Measurements from ENCODE around the gene ADAP1.
"Not testable (repeated sequence)": the region's sequence is repeated elsewhere in the genome, so short reads cannot be mapped to it uniquely, and the experiment has no call there.

The ADAP1 gene

DNA sequence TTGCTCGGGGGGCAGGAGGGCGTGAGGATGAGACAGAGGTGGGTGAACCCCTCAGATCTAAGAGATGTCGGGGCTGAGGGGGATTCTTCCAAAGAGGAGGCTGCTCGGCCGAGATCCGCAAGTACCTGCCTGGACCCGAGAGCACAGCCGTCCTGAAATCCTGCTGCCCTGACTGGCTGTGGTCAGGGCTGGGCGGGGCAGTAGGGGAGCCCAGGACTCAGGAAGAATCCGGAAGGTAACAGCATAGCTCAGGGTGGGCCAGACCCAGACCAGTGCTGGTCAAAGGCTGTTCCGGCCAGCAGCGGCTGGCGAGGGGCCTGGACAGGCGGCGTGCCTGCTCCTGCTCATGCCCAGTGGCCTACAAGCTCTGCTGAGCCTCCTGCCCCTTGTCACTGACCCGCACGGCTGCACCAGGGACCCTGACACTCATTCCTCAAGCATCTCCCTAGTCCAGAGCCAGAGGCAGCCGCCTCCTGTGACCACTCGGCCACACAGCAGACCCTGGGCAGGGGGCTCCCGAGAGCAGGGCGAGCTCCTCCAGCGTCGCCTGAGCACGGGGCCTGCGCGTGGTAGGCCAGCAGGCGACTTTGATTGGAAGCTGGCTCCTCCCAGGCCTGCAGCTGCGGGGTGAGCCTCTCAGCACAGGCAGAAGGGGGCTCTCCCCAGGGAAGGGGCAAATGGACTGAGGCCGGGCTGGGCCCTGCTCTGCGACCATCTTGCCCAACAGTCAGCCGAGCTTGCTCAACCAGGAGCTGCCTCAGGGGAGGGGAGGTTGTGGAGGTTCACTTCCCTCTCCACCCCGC lies 3.1 kb upstream of the ADAP1 start:
- no peak for DNase-seq

DNA sequence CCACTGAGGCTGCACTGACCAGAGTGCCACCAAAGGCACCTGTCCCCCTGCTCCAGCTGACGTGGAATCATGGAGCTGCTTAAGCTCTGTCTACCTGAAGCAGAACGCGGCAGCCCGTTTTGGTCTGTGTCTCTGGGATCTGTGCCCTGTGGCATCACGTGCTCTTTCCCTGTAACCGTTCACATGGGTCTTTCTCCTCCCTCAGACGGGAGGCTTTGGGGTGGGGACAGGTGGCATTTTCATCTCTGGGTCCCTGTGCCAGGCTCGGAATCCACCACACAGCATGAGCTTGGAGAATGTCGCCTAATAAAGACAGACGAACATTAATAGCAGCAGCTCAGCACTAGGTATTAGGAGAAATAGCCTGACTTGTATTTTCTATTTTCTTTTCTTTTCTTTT lies 1.6 kb upstream of the ADAP1 start:
- no peak for DNase-seq

DNA sequence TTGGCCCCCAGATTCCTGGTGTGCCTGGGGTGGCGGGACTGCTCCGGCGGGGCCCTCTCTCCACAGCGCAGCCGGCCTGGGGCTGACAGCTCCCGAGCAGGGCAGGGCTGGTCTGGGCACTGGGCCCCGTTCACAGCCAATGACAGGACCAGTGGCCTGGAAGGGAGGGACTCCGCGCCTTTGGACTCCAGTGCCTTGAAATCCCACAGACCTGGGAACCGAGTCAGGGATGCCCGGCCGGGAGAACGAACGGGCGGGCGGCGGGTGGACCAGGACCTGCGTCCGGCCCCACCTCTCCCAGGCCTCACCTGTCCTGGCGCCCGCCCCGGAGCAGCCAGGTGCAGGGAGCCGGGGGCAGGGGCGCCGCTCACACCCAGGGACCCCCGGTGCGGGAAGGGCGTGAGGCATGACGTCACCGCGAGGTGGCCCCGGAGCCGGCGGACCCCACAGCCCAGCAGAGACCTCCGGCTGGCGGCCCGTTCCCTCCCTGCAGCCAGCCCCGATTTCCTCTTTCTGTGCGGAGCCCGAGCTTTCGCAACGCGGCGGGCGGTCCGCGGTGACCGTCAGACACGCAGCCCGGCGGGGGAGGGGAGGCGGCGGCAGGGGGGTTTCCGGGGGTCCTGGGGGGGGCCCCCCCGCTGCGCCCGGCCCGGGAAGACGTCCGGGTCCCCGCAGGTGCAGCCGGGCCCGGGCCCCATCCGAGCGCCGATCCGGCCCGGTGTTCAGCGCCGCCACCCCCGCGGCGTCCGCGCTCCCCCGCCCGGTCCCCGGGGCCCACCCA lies 743 bp downstream of the ADAP1 start:
- DNase-seq = no peak

DNA sequence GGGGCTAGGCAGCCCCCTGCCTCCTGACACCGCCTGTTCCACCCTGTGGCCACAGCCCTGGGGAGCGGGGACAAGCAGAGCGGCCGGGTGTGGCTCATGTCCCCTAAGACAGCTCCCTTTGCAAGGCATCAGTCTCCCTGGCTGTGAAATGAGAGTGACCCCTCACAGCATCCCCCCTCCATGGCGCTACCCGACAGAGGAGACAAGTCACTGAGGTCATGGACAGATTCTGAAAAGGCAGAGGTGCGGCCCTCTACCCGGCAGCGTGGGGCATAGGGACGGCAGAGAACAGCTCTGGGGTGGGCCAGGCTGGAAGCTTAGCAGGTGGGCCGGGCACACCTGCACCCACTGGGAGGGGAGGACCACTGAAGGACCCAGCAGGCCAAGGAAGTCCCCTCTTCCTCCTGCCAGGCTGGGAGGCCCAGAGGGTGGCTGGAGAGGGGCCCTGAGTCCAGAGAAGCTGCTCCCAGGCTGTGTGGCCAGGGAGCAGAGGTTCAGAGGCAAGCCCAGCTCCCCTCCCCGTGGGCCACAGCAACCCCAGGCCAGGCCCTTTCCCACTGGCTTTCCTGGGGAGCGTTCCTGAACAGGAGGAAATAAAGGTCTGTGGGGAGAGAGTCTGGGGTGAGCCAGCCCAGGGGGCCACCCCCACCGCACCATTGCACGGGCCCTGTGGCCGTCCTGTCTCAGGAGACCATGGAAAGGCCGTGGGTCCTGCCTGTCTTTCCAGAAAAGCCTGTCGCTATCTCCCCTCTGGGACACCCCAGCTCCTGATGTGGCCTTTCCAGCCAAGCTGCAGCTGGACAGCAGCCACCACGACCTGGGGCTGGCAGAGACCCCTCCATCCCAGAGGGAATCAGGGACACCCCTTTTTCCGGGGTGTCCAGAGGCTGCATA lies 1.7 kb downstream of the ADAP1 start:
- no peak for DNase-seq

DNA sequence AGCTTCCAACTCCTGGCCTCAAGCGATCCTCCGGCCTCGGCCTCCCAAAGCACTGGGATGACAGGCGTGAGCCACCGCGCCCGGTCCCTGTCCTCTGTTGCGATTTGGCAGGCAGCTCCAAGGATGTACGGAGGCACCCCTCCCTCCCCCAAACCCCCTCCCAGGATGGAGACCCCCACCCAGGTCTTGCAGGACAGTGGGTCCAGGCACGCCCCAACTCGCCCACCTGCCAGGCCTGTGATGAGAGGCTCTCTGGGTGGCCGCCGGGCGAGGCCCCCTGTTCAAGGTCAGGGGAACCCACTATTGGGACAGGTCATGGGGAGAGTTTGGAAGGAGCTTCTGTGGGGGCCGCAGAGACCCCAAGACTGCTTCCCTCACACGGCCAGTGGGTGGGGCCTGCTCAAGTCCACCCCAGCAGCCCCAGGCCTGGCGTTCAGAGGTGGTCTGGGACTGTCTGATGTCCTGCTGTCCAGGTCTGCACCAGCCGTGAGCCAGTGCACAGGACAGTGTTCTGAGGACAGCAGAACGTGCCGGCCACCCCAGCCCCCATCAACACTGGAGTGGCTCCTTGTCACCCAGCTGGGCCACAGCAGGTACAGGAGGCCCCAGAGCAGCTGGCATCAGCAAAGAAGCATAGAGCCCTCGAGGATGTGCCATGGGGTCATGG lies 2.5 kb downstream of the ADAP1 start:
- DNase-seq = no peak

DNA sequence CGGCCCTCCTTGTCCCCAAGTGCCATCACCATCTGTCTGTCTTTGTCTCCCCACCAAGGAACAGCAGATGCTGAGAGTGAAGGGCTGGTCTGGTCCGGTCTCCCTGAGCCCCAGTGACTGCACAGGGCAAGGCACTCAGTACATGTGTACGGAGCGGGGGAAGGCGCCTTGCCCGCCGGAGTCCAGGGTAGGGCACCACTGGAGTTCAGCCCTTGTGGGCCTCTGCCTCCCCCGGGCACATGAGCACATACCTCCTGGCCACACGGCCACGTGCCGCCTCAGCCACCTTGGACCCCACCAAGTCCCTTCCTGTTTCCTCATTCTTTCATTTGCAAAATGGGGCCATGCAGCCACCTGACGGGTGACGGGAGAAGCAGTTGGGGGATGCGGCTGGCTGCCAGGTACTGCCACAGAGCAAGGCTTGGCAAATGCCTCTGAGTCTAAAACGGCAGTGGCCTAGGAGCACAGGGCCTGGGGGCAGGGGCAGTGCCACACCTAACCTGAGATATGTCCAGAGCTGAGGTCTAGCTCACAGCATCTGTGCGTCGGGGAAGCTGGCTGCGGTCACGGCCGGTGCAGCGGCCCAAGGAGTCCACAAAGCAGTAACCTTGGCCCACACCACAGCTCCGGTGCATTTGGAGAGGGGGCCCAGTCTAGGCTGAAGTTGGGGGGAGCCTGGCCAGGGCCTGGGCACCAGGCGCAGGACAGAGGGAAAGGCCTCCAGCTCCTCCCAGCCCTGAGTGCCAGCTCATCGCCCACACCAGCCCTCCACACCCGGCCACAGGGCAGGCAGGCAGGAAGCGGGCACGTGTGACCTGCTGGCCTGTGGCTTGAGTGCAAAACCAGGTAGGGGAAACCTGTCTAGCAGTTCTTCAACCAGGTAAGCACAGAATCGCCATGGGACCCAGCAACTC lies 5.2 kb downstream of the ADAP1 start:
- no peak for DNase-seq

DNA sequence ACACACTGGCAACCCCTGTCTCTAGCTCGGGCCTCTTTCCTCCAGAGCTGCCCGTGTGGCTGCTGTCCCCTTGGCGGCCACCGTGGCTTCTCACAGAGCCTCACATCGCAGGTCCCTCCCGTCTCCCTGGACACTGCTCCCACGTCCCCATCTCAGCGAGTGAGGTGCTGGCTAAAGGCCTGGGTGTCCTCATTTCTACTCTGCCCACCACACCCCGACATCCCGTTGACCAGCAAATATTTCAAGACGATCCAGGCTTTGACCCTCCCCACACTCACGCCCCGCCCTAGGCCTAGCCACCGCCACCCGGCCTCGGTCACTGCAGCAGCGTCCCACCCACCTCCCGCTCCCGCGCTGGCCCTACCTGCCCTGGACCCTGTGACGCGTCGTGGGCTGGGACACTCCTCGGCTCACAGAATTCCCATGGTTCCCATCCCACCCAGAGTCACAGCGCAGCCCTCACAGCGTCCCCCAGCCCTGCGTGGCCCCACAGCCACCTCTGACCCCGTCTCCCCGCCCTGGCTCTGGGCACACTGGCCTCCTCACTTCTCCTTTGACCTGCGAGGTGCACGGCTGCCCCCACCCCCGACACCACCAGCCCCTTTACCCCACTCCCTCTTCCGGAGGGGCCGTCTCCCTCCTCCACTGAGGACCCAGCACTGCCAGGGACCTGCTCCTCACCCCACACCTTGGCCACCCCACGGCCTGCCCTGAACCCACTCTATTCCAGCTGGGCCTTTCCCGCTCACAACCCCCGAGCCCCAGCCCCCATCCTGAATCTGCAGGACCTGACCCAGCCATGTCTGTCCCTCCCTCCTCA lies 6.9 kb downstream of the ADAP1 start:
- DNase-seq = no peak

DNA sequence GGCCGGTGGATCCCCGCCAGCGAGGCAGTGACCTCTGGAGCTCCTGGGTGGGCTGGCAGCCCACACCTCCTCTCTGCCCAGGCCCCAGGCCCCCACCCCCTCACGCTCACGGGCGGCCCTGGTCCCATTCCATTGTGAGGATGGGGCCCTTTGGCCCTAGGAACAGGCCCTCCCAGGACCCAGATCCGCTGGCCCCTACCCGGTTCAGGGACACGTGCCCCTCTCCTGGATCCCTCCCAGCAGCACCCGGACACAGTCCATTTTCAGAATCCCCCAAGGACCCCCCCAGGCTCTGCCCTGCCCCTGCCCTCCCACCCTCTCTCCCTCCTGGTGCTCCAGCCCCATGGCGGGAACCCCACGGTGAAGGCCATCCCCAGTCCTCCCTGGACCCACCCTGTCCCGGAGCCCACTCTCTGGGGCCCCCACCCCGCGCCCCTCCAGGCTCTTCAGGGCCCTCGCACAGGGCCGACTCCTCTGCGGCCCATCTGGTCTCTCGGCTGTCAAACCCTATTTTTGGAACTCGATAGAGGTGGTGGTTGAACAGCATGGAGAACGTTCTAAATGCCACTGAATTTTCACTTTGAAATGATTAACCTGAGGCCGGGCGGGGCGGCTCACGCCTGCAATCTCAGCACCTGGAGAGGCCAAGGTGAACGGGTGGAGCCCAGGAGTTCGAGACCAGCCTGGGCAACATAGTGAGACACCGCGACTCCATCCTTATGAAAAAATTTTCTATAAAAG lies 8.1 kb downstream of the ADAP1 start:
- no peak for DNase-seq

DNA sequence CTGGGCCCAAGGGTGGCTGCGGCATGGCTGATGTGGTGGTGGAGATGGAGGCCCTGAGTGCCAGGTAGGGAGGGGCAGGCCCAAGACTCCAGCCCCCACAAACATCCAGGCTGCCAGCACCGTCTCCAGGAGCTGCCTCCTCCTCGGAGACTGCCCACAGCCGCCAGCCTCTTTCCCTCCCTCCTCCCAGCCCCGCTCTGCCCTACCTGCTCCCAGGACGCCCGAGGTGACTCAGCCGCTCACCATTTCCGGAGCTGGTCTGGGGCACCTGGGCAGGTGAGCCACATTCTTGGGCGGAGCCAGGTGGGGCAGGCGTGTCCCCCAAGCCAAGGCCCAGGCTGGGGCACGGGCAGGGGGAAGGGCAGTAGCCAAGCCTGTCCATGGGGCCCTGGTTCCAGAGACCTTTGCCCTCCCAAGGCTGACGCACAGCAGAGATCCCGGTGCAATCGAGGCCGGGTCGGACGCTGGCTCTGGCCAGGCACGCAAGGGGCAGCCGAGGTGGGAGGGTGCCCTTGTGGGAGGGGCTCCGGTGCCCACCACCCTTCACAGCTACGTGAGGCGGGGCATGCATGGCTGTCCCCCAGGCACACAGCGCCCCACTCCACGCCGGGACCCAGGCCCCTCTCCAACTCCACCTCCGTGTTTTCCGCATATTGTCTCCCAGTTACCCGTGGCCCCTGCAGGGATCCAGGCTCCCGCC lies 8.8 kb downstream of the ADAP1 start:
- peak; percentile 75 for DNase-seq

DNA sequence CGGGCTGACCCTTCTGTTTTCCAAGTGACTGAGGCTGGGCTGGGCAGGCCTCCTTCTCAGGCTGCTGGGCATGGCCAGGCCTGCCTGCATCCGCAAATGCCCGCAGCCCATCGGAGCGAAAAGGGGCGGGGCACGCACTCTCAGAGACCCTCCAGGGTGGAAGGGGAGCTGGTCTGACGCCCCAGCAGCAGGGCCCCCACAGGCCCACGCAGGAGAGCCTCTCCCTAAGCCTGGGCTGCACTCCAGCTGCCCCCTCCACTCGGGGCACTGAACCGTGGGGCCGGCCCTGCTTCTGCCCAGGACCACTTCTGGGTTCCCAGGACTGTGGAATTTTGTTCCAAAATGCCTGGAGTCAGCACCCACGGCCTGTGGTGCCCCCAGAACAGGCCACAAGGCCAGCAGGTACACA lies 9.3 kb downstream of the ADAP1 start:
- peak; percentile 48 for DNase-seq

DNA sequence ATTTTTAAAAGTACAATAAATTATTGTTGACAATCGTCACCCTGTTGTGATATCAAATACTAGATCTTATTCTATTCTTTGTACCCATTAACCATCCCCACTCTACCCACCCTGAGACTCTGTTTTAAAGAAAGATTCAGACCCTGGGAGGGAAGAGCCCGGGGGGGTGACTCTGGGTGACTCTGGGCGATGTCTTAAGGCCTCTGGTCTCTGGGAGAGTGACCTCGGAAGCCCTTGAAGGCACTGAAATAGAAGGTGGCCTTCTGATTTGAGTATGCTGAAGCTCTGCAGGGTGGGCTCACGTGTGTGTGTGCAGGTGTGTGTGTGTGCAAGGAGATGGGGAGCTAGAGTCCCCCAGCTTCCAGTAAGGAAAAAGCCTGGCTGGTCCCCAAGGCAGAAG lies 9.7 kb downstream of the ADAP1 start:
- DNase-seq = no peak

DNA sequence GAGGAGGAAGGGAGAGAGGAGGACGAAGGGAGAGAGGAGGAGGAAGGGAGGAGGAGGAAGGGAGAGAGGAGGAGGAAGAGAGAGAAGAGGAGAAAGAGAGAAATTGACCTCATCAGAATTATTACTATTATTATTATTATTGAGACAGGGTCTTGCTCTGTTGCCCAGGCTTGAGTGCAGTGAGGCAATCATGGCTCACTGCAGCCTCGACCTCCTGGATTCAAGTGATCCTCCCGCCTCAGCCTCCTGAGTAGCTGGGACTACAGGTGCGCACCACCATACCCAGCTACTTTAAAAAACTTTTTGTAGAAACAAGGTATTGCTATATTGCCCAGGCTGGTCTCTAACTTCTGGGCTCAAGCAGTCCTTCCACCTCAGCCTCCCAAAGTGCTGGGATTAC lies 10.7 kb downstream of the ADAP1 start:
- not testable (repeated sequence) for DNase-seq

DNA sequence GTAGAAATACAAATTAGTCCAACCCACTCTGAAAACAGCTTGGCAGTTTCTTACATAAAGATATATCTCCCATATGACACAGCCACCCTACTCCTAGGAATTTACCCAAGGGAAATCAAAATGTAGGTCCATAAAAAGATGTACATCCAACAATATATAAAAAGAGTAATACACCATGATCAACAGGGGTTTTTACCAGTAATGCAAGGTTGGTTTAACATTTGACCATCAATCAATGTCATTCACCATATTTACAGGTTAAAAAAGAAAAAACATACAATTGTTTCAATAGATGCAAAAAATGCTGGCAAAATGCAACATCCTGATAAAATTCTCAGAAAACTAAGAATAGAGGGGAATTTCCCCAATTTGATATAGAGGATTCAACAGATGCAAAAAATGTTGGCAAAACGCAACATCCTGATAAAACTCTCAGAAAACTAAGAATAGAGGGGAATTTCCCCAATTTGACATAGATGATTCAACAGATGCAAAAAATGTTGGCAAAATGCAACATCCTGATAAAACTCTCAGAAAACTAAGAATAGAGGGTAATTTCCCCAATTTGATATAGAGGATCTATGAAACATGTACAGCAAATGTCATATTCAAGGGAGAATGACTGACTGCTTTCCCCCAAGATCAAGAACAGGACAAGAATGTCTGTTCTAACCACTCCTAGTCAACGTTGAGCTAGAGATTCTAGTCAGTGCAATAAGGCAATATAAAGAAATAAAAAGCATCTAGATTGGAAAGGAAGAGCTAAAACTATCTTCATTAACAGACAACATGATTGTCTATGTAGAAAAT lies 13.7 kb downstream of the ADAP1 start:
- DNase-seq = no peak

DNA sequence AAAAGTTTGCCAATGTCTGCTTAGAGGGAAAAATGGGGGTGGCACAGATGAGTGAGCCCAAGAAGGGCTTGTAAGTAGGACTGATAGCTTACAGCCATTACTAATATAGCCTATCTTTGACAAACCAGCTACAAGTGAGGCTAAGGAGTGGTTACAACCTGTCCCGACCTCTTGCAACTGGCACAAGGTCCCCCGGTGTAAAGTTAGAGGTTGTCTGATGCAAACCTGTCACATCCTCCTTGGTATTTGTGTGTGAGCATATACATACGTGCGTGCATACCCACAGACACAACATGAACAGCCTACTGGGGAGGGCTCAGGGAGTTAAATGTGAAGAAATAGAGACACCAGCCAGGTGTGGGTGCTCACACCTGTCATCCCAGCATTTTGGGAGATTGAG lies 14.6 kb downstream of the ADAP1 start:
- DNase-seq = no peak

DNA sequence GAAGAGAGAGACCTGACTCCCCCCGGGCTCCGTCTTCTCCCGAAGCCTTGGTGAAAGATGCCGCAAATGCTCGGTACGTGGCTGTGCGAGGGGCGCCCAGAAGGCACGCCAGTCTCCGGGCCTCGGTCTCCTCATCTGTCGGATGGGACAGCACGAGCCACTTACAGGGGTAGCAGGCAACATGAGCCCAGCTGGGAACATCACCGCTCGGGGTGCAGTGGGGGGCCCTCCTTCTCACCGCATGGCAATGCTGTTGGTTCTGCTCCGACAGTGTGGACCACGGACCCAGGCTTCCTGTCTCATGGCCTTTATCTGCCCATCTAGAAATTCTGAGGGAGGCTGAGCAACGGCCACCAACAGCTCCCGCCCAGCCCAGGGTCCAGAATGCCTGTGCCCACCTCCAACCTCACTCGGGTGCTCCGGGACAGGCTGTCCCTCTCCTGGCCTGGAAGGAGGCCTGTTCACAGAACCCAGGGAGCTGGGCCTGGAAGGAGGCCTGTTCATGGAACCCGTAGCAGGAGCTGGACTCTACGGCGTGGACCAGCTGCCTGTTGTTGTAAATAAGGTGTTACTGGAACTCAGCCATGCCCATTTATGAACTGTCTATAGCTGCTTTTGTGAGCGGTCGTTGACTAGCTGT lies 15.8 kb downstream of the ADAP1 start:
- DNase-seq = no peak

DNA sequence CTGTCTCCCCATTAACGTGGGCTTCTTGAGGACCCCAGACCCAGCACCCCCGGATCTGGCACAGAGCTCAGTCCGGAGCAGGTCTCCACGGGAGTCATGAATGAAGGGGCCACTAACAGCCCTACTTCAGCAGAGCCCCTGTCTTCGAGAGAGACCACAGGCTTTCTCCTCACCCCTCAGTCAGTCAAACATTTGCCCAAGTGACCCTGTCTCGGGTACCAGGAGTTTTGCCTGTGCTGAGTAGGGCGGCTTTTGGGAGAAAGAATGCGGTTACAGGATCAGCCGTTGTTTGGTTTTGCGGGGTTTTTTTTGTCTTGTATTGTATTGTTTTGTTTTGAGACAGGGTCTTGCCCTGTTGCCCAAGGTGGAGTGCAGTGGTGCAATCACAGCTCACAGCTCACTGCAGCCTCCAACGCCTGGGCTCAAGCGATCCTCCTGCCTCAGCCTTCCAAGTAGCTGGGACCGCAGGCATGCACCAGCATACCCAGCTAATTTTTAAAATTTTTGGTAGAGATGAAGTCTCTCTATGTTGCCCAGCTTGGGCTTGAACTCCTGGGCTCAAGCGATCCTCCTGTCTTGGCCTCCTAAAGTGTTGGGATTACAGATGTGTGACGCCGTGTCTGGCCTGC lies 16.5 kb downstream of the ADAP1 start:
- DNase-seq = no peak

DNA sequence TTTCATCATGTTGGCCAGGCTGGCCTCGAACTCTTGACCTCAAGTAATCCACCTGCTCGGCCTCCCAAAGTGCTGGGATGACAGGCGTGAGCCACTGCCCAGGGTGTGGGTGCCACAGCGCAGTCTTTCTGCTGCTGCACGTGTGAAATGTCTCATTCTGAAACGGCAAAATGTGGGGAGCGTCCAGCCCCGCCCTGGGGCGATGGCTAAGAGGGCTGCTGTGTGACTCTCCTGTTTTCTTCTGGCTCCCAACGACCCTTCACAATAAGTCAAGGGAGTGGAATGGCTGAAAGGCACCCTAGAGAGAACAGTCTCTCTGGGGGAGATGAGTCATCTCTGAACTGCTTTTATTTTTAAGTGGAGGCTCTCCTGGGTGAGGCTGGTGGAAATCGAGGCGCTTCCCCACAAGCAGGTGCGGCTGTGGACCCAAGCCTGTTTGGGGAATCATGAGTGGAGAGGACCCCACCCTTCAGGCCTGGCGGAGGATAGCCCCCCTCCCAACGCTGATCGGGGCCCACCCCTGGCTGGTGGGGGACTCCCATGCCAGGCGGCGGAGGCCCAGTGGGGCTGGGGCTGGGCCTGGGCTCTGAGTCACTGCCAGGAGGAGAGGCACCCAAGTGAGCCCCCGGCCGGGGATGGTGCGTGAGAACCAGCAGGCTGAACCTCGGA lies 18.0 kb downstream of the ADAP1 start:
- DNase-seq = no peak

Data from DMS79 (cell line).